Esophagus mucosa (tissue), 1 donor: ENCODE data around the gene SLC5A3. TPM values are rescaled to one million over a fixed set of nuclear protein-coding genes. Genes with fewer than 3 reads are reported as not detected.

Source experiments
- ATAC-seq: fragments of 200-7000 bp; cut with Tn5 transposase; one replicate; pipeline ENCODE4 v1.9.1; 2020
- total RNA-seq: library from RNA; stranded (reverse); gene quantifications from one replicate; pipeline ENCODE4 v1.2.4, GENCODE V29; 2023
- donor health status: DM: yes; HTN: yes; CAD: no.

The SLC5A3 gene
- total RNA-seq, 1 donor from 2014 or later: 5.6 TPM

GRCh38 chr21:34072145-34073031 lies 990 bp upstream of the SLC5A3 start:
- ATAC-seq: peak; percentile 55

DNA sequence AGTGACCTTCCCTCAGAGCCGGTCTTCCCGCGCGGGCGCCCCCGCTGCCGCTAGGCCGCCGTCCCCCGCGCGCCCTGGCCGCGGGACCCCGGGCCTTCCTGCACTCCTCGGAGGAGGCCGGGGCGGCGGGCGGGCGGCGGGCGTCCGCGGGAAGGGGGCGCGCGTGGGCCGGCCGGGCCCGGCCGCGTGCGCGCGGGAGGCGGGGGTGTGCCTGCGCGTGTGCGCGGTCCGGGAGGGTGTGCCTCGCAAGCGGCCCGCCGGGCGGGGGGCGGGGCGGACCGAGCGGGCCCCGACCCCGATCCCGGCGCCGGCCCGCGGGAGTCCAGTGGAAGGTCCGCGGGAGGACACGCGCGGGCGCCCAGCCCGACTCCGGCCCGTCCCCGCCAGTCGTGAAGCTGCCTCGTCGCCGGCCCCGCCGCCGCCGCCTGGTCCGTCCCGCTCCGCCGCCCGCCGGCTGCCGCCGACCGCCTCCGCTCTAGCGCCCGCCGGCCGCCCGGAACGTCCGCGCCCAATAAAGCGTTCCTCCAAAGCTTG lies 438 bp downstream of the SLC5A3 start:
- ATAC-seq: peak; percentile 41

DNA sequence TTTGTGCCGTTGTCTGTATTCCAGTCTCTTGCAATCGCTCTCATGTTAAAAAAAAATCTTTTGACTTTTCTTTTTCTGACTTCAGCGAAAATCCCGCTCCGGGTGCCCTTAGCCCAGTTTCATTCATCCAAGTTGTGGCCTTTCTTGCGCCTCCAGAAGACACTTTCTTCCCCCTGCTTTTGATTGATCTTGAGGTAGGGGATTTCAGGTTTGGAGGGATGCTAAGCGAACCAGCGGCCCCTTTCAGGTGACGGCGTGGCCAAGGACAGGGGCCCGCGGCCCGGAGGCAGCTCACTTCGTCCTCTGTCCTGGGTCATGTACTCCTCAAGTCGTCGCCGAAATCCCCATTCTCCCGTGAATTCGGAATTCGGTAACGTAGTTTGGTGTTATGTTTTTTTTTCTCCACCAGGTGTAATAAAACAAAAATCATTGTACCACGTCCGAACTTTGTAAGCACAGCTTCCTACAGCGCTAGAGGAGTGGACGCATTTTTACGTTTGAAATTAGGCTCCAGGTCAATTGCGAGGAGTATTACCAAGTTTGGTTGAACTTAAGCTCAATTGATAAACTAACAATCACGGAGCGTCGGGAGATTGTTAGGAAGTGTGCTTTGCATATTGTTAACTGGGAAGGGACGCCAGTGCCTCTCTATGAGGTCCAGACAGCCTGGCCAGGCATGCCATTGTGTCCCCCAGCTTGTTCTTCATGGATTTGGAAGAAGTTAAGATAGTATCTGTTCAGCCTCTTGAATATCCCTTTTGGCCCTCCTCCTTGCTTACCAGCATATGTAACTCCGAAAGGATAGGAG lies 1.1 kb downstream of the SLC5A3 start:
- no peak for ATAC-seq

- ATAC-seq: no peak
Observed at GRCh38 chr21:34075091-34075425, 1.7 kb downstream of the SLC5A3 start.

DNA sequence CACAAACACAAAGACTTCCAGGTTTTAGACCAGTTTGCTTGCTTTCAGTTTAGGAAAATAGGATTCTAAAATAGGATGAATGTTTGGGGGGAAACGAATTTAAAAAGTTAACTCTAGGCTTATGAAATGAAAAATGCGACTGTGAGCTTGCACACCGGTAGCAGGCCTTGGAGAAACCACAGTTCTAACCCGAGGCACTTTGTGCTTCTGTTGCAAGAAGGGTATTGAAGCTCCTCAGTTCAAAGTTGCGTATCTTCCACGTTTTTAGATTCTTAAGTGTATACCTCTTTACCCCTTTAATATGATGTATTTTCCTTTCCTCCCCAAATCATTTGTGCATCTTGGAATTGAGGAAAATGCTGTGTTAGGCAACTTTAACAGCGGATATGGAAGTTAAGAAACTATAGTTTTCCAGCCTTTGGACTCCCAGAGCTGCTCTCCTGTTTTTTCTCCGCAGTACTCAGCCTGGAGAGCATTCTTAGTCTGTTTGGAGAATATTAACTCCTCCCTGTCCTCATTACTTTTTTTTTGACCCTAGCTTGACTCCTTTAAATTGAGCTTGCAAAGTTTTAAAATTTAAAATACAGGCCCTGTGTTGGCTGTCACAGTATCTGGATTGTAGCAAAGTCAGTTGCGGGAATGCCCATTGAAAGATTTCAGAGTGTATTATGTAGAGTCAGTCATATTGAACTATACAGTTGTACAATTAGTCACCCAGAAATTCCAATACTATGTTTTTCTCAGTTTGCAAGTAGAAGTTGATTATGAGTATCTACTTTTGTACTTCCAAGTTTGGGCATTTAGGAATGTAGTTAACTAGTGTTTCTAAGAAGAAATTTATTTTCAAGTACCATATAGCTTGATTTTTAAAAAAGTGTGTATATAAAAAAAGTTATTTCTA lies 2.6 kb downstream of the SLC5A3 start:
- ATAC-seq: no peak

GRCh38 chr21:34076835-34077234 lies 3.5 kb downstream of the SLC5A3 start:
- no peak for ATAC-seq

DNA sequence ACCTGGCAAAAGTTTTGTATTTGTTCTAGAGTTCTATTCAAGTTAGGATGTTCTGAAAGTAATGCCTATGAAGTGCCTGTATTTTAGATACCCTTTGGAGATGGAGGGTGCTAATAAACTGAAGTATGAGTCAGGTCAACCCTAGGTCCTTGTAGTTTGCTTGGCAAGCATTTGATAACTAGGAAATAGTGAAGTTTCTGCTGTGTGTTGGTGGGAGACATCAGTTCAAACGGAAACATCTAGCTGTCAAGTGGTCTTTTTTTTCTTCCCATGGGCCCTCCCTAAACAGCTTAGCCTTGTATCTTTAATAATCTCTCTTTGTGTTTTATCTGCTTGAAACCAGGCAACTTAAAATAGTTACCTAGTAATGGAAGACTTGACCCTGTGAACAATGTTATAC lies 4.5 kb downstream of the SLC5A3 start:
- ATAC-seq: no peak

DNA sequence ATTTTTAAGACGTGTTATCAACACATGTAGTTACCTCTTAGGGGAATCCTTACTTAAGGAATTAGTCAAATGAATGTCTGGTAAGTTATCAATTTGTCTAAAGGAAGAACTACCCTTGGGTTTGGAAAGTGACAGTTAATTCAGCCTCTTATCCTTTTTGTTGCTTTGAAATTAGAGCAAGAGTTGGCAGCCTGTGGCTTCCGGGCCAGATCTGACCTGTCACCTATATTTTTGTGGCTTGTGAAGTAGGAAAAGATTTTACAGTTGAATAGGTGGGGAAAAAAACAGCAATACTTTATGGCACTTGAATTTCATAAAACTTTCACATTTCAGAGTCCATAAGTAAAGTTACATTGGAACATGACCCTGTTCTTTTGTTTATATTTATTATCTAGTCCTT lies 5.5 kb downstream of the SLC5A3 start:
- no peak for ATAC-seq

GRCh38 chr21:34080710-34081109 lies 7.3 kb downstream of the SLC5A3 start:
- ATAC-seq: no peak

- no peak for ATAC-seq
Observed at GRCh38 chr21:34082769-34083168, 9.4 kb downstream of the SLC5A3 start.

DNA sequence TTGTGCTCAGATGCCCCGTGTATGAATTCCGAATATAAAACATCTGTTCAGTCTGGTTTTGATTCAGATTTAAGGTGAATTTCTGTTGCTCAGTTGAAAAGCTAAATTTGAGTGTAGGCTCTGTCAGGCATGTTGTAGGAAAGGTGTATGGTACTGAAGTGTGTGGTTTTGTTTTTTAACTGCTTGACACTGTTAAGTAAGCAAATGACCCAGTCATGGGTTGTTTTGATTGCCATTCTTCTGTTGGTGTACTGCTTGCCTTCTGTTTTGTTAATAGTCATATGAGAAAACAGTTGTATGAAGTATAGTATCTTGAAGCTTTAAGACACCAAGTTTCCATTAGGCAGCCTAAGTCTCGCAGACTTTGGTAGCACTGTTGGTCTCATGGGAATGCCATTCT lies 10.0 kb downstream of the SLC5A3 start:
- ATAC-seq: no peak

GRCh38 chr21:34085129-34085528 lies 11.8 kb downstream of the SLC5A3 start:
- no peak for ATAC-seq

- no peak for ATAC-seq
Observed at GRCh38 chr21:34086887-34087306, 13.5 kb downstream of the SLC5A3 start.

DNA sequence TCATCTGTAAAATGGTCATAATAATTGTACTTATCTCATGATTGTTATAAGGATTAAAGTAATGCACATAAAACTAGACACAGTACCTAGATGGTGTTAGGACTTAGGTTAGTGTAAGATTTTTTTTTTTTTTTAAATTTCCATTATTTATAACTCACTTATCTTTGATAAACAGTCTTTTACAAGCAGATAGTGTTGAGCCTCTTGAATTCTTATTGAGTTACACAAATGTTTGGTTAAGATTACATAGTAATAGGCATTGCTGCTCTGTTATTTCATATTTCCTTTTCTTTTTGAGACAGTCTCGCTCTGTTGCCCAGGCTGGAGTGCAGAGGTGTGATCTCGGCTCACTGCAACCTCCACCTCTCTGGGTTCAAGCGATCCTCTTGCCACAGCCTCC lies 15.4 kb downstream of the SLC5A3 start:
- no peak for ATAC-seq

DNA sequence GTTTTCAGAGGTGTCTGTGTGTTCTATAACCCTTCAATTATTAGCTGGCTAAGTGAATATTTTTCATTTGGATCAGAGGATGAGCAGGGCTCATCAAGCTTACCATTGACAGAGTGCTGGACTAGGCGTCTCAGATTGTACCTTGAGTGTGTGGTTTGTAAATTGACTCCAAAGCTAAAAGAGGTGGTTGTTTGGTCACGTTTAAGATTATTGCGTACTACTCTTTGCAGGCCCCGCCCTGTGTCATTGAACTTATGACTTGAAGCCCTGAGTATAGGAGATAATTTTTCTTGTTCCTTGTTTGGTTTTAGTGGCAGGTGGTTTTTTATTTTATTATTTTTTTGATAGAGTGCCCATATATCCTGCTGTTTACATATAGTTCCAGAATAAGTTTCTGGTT lies 17.7 kb downstream of the SLC5A3 start:
- ATAC-seq: no peak

- no peak for ATAC-seq
Observed at GRCh38 chr21:34091607-34092006, 18.2 kb downstream of the SLC5A3 start.

DNA sequence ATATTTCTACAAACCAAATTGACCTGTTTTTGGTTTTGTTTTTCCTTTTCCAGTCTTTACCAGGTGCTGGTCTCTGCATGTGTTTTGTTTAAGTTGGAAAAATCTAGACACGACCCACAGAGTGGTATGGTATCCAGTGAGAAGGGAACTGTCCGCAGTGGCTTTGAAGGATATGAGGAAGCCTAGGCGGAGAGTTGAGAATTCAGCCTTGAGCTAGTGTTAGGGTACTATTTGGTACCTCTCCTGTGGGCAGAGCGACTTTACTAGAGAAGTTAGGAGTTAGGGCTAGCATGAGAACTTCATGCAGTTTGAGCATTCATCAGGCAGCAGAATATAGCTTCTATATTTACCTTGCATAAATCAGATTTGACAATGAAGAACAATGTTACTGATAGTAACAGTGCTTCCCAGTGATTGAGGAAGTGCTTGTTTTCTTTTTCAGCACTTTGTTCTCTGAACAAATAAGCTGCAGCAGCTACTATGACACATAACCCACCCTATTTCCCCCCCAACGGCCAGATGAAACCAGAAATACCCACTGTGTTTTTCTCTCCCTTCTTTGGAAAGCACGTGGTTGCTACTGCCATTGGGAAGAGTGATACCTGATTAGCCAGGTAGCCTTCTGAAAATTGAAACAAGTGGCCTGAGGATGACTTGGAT lies 19.0 kb downstream of the SLC5A3 start:
- no peak for ATAC-seq

DNA sequence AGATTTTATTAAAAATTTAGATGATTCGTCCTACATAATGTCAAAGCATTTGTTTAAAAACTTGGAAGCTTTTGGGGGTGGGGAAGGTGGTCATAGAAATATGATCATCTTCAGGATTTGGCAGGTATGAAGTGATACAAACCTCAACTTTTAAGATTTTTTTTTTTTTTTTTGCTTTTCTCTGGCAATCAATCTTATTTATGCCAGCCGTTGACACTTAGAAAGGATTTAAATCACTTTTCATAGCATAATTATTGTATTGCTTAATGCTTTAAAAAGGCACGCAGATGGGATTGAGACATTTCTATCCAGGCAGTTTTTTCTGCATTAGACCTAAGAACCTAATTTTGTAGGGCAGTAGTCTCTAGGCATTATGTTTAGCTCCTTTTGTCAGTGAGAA lies 19.7 kb downstream of the SLC5A3 start:
- ATAC-seq: no peak

- ATAC-seq: no peak
Observed at GRCh38 chr21:34094949-34095348, 21.6 kb downstream of the SLC5A3 start.

DNA sequence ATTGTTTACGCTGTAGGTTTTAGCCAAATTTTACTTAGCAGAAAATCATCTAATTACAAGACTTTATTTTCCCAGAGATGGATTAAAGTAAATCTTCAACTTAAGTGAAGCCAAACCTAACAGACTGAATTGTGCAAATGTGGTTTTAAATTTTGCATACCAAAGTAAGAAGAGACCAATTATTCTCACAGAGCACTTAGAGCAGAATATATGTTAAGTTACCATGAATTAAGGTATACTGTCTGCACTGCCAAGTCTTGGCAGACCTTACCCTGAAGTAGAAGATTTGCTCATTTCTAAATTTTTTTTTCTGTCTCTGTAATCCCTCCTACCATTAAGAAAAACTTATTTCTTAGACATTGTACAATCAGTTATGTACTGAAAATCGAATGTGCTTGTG lies 24.1 kb downstream of the SLC5A3 start:
- no peak for ATAC-seq

GRCh38 chr21:34100337-34100736 lies 27.0 kb downstream of the SLC5A3 start:
- ATAC-seq: no peak

DNA sequence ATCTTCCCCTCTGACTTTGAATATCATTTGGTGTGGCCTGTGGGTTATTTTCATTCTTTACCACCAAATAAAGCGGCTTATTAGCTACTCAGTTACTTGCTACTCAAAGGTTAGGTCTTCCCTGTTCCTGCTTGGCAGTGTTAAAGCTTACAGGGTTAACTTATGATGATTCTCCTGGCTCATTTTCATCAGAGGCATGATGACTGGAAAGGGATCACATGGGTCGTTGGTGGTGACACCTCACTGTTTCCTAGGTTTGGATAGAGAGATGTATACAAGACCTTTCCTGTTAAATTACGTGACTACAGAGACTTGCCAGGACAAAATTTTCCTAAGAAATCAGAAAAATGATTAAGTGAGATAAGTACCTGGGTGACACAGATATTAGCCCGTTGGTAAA lies 27.4 kb downstream of the SLC5A3 start:
- peak; percentile 38 for ATAC-seq
